ENCODE results near the gene RPL12.

The RPL12 gene

DNA sequence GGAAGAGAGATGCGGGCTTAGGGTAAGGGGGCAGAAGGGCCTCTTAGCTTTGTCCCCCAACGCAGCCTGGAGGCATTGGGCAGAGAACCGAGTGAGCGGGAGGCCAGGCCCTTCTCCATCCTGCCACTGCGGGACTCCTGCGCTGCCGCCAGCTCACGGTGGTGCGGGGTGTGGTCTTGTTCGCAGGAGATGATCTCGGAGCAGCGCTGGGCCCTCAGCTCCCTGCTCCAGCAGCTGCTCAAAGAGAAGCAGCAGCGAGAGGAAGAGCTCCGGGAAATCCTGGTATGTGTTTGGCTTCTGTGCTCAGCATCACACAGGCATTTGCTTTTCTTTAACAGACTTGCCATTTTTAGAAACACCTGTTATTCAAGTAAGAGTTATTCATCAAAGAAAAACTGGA is 41.4 kb upstream of the RPL12 start:
- Histone ChIP-seq H3K4me1 (ENCODE audit: control insufficient read depth in 5 of 5, insufficient read depth in 5 of 5, low read length in 5 of 5) (peaks cover 0 to 9% (median 6%) of the 10 kb centered on the region in 5 donors), H3K4me3 (ENCODE audit: low read depth in 1 of 5, low read length in 5 of 5) (no peak overlapping the region), H3K27me3 (ENCODE audit: control insufficient read depth in 5 of 5, insufficient read depth in 4 of 5, low read length in 5 of 5) (no peaks in the 10 kb centered on the region), H3K36me3 (ENCODE audit: control insufficient read depth in 5 of 5, insufficient read depth in 5 of 5, low read length in 5 of 5) (peaks cover 0 to 93% (median 77%) of the 10 kb centered on the region in 5 donors), H3K27ac (ENCODE audit: low read depth, low read length) (no peak overlapping the region), H3K9ac (ENCODE audit: low read length in 5 of 5) (no peak overlapping the region), H3K9me3 (ENCODE audit: control insufficient read depth in 5 of 5, low read length in 5 of 5) (no peaks in the 10 kb centered on the region)

GRCh38 chr9:127491516-127491915 is 40.3 kb upstream of the RPL12 start:
- no peaks in the 10 kb centered on the region for H3K27me3 ChIP-seq (ENCODE audit: control insufficient read depth in 5 of 5, insufficient read depth in 4 of 5, low read length in 5 of 5)
- H3K27ac ChIP-seq (ENCODE audit: low read depth, low read length), result no peak overlapping the region
- no peak overlapping the region for H3K9ac ChIP-seq (ENCODE audit: low read length in 5 of 5)
- H3K4me1 ChIP-seq (ENCODE audit: control insufficient read depth in 5 of 5, insufficient read depth in 5 of 5, low read length in 5 of 5), result peaks cover 0 to 9% (median 6%) of the 10 kb centered on the region in 5 donors
- peaks cover 0 to 93% (median 71%) of the 10 kb centered on the region in 5 donors for H3K36me3 ChIP-seq (ENCODE audit: control insufficient read depth in 5 of 5, insufficient read depth in 5 of 5, low read length in 5 of 5)
- no peaks in the 10 kb centered on the region for H3K9me3 ChIP-seq (ENCODE audit: control insufficient read depth in 5 of 5, low read length in 5 of 5)
- no peak overlapping the region for H3K4me3 ChIP-seq (ENCODE audit: low read depth in 1 of 5, low read length in 5 of 5)

- Histone ChIP-seq H3K9me3 (ENCODE audit: control insufficient read depth in 5 of 5, low read length in 5 of 5) (no peaks in the 10 kb centered on the region), H3K4me1 (ENCODE audit: control insufficient read depth in 5 of 5, insufficient read depth in 5 of 5, low read length in 5 of 5) (peaks cover 0 to 7% (median 6%) of the 10 kb centered on the region in 5 donors)
These were observed 39.5 kb upstream of the RPL12 start for GRCh38 chr9:127490535-127491230.

DNA sequence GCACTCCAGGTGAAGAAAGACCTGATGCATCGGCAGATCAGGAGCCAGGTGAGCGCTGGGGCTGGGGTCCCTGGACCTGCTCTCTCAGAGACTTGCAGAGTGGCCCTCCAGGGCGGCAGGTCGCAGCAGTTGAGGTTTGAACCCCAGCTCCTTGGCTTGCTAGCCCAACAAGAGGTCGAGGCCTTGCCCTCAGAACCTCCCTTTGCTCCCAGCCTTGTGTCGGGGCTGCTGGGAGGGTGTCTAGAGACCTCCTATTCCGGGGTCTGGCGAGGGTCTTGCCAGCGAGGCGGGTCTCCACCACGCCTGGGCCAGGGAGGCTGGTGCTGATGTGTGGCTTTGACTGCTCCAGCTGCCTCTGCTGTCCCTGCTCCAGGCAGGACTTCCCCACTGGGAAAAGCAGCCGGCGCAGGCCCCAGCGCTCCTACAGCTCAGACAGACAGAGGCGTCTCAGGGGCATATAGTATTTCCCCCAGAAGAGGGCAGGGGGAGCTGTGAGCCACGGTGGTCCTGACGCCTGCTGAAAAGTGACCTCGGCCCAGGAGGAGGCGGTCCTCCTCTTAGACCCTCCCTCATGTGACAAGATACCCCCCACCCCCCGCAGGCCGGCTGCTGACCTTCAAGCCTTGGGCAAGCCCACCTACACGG is 38.4 kb upstream of the RPL12 start:
- H3K27me3 ChIP-seq (ENCODE audit: control insufficient read depth in 5 of 5, insufficient read depth in 4 of 5, low read length in 5 of 5), result no peaks in the 10 kb centered on the region
- no peak overlapping the region for H3K4me3 ChIP-seq (ENCODE audit: low read depth in 1 of 5, low read length in 5 of 5)
- H3K9me3 ChIP-seq (ENCODE audit: control insufficient read depth in 5 of 5, low read length in 5 of 5), result no peaks in the 10 kb centered on the region
- H3K36me3 ChIP-seq (ENCODE audit: control insufficient read depth in 5 of 5, insufficient read depth in 5 of 5, low read length in 5 of 5), result peaks cover 0 to 93% (median 68%) of the 10 kb centered on the region in 5 donors
- no peak overlapping the region for H3K27ac ChIP-seq (ENCODE audit: low read depth, low read length)
- no peaks in the 10 kb centered on the region for H3K4me1 ChIP-seq (ENCODE audit: control insufficient read depth in 5 of 5, insufficient read depth in 5 of 5, low read length in 5 of 5)
- H3K9ac ChIP-seq (ENCODE audit: low read length in 5 of 5), result no peak overlapping the region

More at GRCh38 chr9:127490535-127491230, 39.5 kb upstream of the RPL12 start:
- Histone ChIP-seq H3K27ac (ENCODE audit: low read depth, low read length) (no peak overlapping the region), H3K27me3 (ENCODE audit: control insufficient read depth in 5 of 5, insufficient read depth in 4 of 5, low read length in 5 of 5) (no peaks in the 10 kb centered on the region), H3K4me3 (ENCODE audit: low read depth in 1 of 5, low read length in 5 of 5) (no peak overlapping the region), H3K36me3 (ENCODE audit: control insufficient read depth in 5 of 5, insufficient read depth in 5 of 5, low read length in 5 of 5) (peaks cover 0 to 93% (median 69%) of the 10 kb centered on the region in 5 donors), H3K9ac (ENCODE audit: low read length in 5 of 5) (no peak overlapping the region)

GRCh38 chr9:127488946-127489345 is 37.7 kb upstream of the RPL12 start:
- H3K4me1 ChIP-seq (ENCODE audit: control insufficient read depth in 5 of 5, insufficient read depth in 5 of 5, low read length in 5 of 5), result no peaks in the 10 kb centered on the region
- H3K27me3 ChIP-seq (ENCODE audit: control insufficient read depth in 5 of 5, insufficient read depth in 4 of 5, low read length in 5 of 5), result no peaks in the 10 kb centered on the region
- H3K4me3 ChIP-seq (ENCODE audit: low read depth in 1 of 5, low read length in 5 of 5), result no peak overlapping the region
- no peaks in the 10 kb centered on the region for H3K9me3 ChIP-seq (ENCODE audit: control insufficient read depth in 5 of 5, low read length in 5 of 5)
- H3K9ac ChIP-seq (ENCODE audit: low read length in 5 of 5), result no peak overlapping the region
- peaks cover 0 to 86% (median 63%) of the 10 kb centered on the region in 5 donors for H3K36me3 ChIP-seq (ENCODE audit: control insufficient read depth in 5 of 5, insufficient read depth in 5 of 5, low read length in 5 of 5)
- H3K27ac ChIP-seq (ENCODE audit: low read depth, low read length), result no peak overlapping the region

DNA sequence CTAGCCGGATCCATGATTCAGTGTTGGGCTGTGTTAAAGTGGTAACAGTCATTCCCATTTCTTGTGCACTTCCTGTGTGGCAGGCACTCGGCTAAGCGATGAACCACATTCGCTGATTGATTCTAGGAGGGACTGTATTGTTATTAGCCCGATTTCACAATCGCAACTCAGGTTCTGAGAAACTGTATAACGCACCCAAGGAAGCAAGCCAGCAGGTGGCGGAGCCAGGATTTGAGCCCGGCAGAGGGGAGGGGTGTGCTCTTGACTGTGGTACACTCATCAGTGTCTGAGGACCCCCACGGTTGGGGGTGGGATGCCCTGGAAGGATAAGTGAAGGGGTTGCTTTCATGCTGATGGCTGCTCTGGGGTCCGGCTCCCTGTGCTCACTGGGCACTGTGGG is 34.8 kb upstream of the RPL12 start:
- Histone ChIP-seq H3K4me3 (ENCODE audit: low read depth in 1 of 5, low read length in 5 of 5) (no peak overlapping the region), H3K9me3 (ENCODE audit: control insufficient read depth in 5 of 5, low read length in 5 of 5) (no peaks in the 10 kb centered on the region), H3K36me3 (ENCODE audit: control insufficient read depth in 5 of 5, insufficient read depth in 5 of 5, low read length in 5 of 5) (peaks cover 0 to 77% (median 48%) of the 10 kb centered on the region in 5 donors), H3K27ac (ENCODE audit: low read depth, low read length) (no peak overlapping the region), H3K27me3 (ENCODE audit: control insufficient read depth in 5 of 5, insufficient read depth in 4 of 5, low read length in 5 of 5) (no peaks in the 10 kb centered on the region), H3K9ac (ENCODE audit: low read length in 5 of 5) (no peak overlapping the region), H3K4me1 (ENCODE audit: control insufficient read depth in 5 of 5, insufficient read depth in 5 of 5, low read length in 5 of 5) (no peaks in the 10 kb centered on the region)

DNA sequence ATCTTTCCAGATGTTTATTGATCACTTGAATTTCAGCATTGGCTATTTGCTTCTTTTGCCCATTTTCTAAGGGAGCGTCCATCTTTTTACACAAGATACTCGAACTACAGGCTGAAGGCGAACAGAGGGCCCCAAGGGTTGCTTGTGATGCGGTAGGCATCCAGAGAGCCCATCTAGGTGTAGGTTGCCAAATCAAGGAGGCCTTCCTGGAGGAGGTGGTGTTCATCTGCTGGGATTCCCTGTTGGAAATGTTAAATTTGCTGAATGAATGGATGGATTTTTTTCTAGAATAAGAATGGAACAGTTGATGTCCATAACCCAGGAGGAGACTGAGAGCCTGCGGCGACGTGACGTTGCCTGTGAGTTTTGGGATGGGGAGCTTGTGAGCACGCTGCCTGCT is 31.5 kb upstream of the RPL12 start:
- H3K4me1 ChIP-seq (ENCODE audit: control insufficient read depth in 5 of 5, insufficient read depth in 5 of 5, low read length in 5 of 5), result no peaks in the 10 kb centered on the region
- H3K9me3 ChIP-seq (ENCODE audit: control insufficient read depth in 5 of 5, low read length in 5 of 5), result no peaks in the 10 kb centered on the region
- H3K4me3 ChIP-seq (ENCODE audit: low read depth in 1 of 5, low read length in 5 of 5), result no peak overlapping the region
- no peak overlapping the region for H3K27ac ChIP-seq (ENCODE audit: low read depth, low read length)
- H3K27me3 ChIP-seq (ENCODE audit: control insufficient read depth in 5 of 5, insufficient read depth in 4 of 5, low read length in 5 of 5), result no peaks in the 10 kb centered on the region
- no peak overlapping the region for H3K9ac ChIP-seq (ENCODE audit: low read length in 5 of 5)
- H3K36me3 ChIP-seq (ENCODE audit: control insufficient read depth in 5 of 5, insufficient read depth in 5 of 5, low read length in 5 of 5), result peaks cover 0 to 78% (median 59%) of the 10 kb centered on the region in 5 donors

- Histone ChIP-seq H3K27ac (ENCODE audit: low read depth, low read length) (no peak overlapping the region), H3K9me3 (ENCODE audit: control insufficient read depth in 5 of 5, low read length in 5 of 5) (no peaks in the 10 kb centered on the region), H3K4me1 (ENCODE audit: control insufficient read depth in 5 of 5, insufficient read depth in 5 of 5, low read length in 5 of 5) (no peaks in the 10 kb centered on the region), H3K36me3 (ENCODE audit: control insufficient read depth in 5 of 5, insufficient read depth in 5 of 5, low read length in 5 of 5) (peaks cover 0 to 69% (median 59%) of the 10 kb centered on the region in 5 donors), H3K27me3 (ENCODE audit: control insufficient read depth in 5 of 5, insufficient read depth in 4 of 5, low read length in 5 of 5) (no peaks in the 10 kb centered on the region), H3K4me3 (ENCODE audit: low read depth in 1 of 5, low read length in 5 of 5) (no peak overlapping the region), H3K9ac (ENCODE audit: low read length in 5 of 5) (no peak overlapping the region)
These were observed 28.4 kb upstream of the RPL12 start for GRCh38 chr9:127479507-127480081.

DNA sequence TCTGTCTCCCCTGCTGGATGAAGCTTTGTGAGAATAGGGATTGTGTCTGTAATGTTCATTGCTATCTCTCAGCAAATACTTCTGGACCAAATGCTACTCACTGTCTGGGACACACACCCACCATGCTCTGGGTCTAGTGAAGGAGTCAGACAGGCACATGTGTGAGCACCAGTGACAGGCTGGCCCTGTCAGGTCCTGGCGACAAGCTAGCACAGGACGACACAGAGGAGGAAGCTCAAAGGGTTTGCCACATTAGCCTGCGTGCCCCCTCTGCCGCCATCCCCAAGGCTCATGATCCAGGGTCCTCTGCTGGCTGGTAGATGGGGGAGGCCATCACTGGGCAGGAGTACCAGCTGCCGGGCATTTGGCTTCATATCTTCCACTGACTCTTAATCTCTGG is 23.4 kb upstream of the RPL12 start:
- H3K27ac ChIP-seq (ENCODE audit: low read depth, low read length), result no peak overlapping the region
- H3K27me3 ChIP-seq (ENCODE audit: control insufficient read depth in 5 of 5, insufficient read depth in 4 of 5, low read length in 5 of 5), result no peaks in the 10 kb centered on the region
- no peaks in the 10 kb centered on the region for H3K4me1 ChIP-seq (ENCODE audit: control insufficient read depth in 5 of 5, insufficient read depth in 5 of 5, low read length in 5 of 5)
- H3K9me3 ChIP-seq (ENCODE audit: control insufficient read depth in 5 of 5, low read length in 5 of 5), result no peaks in the 10 kb centered on the region
- peaks cover 10 to 68% (median 51%) of the 10 kb centered on the region in 5 donors for H3K36me3 ChIP-seq (ENCODE audit: control insufficient read depth in 5 of 5, insufficient read depth in 5 of 5, low read length in 5 of 5)
- H3K9ac ChIP-seq (ENCODE audit: low read length in 5 of 5), result no peak overlapping the region
- no peak overlapping the region for H3K4me3 ChIP-seq (ENCODE audit: low read depth in 1 of 5, low read length in 5 of 5)

DNA sequence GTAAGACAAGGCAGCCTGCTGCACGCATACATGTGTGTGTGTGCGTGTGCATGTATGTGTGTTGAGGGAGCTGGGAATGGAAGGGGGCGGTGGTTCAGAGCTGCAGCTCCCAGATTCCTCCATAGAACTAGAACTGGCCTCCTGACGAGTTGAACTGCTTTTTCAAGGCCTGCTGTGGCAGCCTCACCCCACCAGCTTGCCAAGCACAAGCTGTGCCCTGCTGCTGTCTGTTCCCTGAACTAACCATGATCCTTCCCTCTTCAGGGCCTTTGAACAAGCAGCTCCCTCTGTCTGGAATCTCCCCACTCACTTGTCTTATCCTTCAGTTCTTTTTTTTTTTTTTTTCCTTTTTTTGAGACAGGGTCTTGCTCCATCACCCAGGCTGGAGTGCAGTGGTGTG is 22.7 kb upstream of the RPL12 start:
- Histone ChIP-seq H3K36me3 (ENCODE audit: control insufficient read depth in 5 of 5, insufficient read depth in 5 of 5, low read length in 5 of 5) (peaks cover 10 to 62% (median 45%) of the 10 kb centered on the region in 5 donors), H3K4me3 (ENCODE audit: low read depth in 1 of 5, low read length in 5 of 5) (no peak overlapping the region), H3K4me1 (ENCODE audit: control insufficient read depth in 5 of 5, insufficient read depth in 5 of 5, low read length in 5 of 5) (no peaks in the 10 kb centered on the region), H3K9me3 (ENCODE audit: control insufficient read depth in 5 of 5, low read length in 5 of 5) (no peaks in the 10 kb centered on the region), H3K9ac (ENCODE audit: low read length in 5 of 5) (no peak overlapping the region), H3K27ac (ENCODE audit: low read depth, low read length) (no peak overlapping the region), H3K27me3 (ENCODE audit: control insufficient read depth in 5 of 5, insufficient read depth in 4 of 5, low read length in 5 of 5) (no peaks in the 10 kb centered on the region)
